NCI-H1436 treated with DMSO at 0.1 percent for 48 hours (cell line): ENCODE measurements around the gene FEN1.

ENCODE experiments used
- DNase-seq: peaks from one replicate; lab custom pipeline; 2025; lab: John Stamatoyannopoulos, UW

The FEN1 gene

DNA sequence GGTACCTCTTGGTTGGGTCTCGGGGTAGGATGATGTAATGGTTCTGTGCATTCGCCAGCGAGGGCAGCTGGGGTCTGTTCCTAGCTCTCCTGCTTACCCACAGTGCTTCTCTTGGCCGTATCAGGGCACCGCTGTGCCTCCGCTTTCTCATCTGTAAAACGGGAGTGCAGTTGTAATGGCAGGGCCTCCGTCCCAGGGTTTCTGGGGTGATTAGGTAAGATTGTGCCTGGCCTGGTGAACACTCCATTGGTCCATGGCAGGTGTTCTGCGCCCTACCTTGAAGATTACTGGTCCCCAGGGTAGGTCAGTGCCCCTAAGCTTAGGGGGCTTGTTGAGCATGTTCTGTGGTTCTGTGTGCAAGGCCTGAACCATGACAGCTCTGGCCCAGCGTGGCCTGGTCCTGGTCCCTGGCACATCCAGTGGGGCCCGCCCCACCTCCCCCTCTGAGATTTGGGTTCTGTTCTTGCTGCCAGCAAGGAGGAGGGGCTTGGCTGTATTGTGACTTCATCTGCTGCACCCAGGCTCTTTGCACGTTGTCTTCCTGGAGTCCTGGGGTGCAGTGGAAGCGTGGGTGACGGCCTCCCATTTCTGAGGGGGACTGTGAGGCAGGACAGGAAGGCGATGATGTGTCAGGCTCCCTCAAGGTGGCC, 35.4 kb upstream of the FEN1 start:
- no peak for DNase-seq

DNA sequence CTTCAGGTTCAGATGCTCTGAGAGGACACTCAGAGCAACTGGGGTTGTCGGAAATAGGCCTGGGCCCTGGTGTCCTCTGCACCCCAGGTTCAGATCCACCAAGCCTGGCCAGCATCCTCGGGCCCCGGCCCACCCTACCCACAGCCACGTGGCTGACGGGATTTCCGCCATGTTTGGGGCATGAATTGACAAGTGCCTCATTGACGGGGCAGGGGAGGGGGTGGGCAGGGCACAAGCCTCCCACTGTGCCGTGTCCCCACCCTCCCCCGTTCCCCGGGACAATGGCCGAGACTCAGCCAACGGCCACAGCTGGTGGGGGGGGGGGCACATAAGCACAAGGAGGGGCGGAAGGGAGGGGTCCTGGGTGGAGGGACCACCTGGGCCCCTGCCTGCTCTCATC, 31.8 kb upstream of the FEN1 start:
- DNase-seq, result no peak

DNA sequence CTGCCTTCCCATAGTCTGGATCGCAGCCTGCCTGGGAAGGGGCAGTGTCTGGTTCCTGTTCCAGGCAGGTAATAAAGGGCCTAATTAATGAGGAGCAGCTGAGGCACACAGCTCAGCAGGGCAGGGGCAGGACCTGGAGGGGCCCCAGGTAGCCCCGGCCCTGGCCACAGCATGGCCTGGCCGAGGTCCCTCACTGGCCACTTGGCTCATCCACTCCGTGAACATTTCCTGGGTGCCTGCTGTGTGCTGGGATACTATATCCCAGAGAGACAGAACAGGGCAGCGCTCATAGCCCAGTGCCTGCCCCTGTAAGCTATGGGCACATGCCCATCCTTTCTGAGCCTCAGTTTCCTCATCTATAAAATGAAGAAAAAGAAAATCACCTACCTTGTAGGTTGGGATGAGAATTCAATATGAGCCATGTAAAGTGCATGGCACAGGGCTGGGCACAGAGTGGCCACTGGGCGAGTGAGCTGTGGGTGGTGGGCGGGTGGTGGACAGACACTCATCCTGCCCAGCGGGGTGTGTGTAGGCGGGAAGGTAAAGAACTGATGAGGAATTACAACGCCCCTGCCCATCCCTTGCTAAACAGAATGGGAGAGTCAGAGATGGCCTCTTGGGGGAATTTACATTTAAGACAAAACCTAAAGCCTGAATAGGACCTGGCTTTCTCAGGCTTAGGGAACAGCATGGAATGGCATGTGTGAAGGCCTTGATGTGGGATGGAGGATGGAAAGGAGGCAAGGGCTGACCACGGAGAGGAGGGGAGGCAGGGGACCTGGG, 31.1 kb upstream of the FEN1 start:
- no peak for DNase-seq

DNA sequence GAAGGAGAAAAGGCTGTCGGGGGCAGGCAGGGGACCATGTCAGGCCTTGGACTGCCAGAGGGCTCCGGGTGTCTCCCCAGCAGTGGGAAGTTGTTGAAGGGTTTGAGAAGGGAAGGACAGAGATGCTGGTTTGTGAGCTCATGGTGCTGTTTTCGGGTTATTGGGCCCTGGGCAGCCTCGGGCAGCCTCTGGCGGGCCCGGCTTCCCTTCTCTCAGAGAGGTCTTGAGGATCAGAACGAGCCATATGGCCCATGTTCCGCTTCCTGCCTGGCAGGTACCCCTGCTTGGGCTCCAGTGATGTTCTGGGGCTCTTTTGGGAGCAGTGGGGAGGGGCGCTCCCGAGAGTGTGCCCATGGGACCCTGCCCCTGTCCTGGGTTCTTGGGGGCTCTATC, 30.5 kb upstream of the FEN1 start:
- no peak for DNase-seq

DNA sequence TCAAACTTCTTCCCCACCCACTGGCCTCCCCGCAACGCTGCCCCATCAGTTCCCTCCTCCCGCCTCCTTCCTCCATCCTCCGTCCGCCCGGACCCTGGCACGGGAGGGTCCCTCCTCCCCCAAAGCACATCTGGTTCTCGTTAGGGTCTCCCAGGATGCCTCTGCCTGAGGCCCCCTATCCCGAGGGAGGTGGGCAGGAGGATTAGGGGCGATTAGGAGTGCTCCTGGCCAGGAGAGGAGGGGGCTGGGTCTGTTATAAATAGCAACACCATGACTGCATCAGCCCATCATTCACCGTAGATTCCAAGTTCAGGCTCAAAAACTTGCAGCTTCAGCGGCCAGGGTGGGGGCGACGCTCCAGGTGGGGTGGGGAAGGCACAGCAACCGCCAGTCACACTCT, 29.9 kb upstream of the FEN1 start:
- no peak for DNase-seq

DNA sequence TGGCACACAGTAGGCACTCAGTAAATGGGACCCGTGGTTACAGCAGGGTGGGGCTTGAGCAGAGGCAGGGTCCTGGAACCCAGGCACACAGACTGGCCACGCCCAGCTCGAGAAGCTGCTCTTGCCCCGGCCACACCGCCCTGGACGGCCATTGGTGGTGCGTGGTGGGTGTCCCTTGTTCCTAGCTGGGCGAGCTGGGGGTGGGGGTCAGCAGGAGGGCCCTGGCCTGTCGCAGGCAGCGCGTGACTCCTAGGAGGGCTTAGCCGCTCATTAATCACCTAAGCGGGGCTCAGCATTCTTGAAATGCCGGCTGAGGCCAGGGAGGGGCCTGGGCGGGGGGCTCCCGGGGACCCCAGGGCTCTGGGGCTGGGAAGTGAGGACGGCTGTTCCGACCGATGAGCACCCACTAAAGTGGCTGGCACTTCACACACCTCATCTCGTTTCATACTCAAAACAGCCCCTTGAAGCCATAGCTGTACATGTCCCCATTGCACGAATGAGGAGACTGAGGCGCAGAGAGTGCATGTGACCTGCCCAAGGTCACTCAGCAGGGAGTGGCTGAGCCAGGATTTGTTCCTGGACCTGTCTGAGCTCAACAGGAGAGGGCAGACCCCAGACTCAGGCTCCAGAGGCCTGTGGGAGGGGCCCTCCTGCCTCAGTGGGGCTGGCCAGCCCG, 28.6 kb upstream of the FEN1 start:
- no peak for DNase-seq

DNA sequence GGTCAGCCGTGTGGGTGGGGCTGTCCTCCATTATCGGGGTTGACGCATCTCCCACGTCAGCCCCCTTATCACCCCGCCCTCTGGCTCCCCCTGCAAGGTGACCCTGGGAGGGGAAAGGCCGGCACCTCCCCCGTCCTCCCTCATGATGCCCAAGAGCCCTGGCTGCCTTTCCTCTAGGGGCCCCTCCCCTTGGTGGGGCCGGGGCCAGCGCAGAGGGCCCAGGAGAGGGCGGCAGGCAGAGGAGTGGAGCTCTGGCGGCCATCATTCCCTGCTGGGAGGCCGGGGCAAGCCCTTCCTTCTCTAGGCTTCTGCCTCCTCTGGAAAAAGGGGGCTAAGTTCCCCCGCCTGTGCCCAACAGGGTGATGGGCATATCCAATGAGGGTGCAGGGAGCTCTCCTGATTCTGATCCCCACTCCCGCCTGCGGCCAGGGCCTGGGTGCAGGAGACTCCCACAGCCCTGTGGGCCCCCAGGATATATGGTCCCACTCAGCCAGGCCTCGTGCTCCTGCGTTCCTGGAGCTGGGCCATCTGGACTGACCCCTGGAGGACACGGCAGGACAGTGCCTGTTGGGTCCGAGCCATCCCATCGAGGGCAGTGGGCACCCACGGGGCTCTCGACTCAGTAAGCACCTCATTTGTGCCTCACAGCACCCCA, 28.0 kb upstream of the FEN1 start:
- no peak for DNase-seq

DNA sequence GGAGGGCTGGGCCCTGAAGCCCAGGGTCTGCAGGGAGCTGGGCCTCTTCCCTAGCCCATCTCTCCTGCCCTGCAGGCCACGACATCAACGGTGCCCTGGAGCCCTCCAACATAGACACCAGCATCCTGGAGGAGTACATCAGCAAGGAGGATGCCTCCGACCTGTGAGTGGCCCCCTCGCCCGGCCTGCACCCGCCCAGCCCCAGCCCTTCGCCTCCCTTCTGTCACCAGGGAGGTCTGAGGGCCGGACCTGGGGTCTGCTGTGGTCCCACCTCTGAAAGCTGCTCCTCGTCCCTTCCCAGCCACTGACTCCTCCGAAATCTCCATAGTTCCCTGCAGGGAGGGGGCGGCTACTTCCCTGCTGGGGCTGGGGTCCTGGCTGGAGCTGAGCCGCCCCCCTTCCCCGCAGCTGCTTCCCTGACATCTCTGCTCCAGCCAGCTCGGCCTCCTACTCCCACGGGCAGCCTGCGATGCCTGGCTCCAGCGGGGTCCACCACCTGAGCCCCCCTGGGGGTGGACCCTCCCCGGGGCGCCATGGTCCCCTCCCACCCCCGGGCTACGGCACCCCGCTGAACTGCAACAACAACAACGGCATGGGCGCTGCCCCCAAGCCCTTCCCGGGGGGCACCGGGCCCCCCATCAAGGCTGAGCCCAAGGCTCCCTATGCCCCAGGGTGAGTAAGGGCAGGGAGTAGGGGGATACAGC, 27.0 kb upstream of the FEN1 start:
- no peak for DNase-seq

DNA sequence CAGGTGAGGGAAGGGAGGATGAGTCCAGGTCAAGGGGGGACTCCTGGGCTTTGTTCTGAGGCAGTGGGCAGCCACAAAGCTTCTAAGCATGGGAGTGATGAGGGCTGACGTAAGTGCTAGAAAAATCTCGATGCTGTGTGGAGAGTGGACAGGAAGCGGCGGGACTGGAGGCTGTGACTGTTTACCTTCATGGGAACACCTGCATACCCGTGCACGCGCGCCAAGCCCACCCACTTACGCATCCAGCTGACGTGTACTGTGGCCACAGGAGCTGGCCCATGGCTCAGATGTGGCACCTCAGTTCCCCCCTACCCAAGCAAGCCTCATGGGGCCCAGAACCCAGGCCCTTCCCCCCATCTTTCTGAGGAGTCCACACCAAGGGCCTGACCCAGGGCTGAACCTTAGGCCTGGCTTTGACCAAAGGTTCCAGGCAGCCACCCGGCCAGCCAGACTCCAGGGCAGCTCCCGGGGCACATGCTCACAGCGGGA, 26.3 kb upstream of the FEN1 start:
- no peak for DNase-seq

DNA sequence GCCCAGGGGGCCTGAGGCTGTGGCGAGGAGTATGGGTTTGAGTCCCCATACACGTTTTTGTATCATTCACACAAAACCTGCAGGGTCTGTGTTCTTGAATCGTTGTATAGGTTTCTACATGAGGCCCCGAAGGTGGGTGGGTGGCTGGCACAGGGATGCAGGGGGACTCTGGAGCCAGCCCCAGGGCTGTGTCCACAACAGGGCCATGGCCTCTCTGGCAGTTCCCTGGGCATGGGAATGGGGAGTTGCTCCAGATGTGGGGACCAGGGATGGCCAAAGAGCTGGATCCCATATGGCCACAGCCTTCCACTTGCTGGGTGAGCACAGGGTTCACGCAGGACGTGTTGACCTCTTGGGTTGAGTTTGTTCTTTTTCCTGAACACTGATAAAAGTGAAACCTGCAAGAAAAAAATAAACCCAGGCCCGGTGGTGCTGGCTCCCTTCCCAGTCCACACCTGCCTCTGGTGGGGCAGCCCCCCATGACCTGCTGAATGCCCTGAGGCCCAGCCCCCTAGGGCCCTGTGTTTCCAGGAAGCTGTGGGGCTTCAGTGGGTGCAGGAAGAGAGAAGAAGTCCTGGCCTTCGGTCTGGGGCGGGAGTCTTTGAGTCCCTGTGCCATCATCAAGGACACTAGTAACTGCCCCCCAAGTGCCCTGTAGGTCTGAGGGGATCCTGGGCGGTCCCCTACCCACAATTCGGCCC, 24.2 kb upstream of the FEN1 start:
- no peak for DNase-seq

DNA sequence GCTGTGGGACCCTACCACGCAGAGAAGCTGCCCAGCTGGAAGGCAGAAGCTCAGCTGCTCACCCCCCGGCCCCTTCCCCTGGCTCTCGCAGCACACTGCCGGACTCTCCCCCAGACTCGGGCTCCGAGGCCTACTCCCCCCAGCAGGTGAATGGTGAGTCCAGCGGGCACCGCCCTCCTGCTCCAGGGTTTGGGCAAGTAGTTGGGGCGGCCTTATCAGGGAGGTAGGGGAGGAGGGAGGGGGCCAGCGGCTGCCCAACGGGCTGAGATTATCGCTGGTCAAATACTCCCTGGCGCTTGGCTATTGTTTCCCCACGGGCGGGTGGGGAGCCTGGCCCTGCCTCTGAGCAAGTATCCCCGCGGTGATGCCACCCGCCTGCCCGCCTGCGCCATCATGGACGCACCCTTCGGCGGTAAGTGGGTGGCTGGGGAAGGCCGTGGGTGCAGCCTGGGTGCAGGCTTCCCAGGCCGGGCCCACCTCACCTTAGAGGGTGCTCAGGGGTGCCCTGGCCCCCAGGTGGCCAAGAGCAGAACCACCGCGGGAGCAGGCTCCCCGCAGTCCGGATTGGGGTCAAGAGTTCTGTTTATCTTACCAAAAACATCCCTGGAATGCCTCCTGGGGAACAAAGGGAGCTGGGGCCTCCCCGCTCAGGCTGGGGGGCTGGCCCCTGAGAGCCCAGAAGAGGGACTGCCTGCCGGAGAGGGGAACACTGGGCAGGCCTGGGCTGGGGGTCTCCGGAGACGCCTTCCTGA, 23.4 kb upstream of the FEN1 start:
- DNase-seq, result no peak

DNA sequence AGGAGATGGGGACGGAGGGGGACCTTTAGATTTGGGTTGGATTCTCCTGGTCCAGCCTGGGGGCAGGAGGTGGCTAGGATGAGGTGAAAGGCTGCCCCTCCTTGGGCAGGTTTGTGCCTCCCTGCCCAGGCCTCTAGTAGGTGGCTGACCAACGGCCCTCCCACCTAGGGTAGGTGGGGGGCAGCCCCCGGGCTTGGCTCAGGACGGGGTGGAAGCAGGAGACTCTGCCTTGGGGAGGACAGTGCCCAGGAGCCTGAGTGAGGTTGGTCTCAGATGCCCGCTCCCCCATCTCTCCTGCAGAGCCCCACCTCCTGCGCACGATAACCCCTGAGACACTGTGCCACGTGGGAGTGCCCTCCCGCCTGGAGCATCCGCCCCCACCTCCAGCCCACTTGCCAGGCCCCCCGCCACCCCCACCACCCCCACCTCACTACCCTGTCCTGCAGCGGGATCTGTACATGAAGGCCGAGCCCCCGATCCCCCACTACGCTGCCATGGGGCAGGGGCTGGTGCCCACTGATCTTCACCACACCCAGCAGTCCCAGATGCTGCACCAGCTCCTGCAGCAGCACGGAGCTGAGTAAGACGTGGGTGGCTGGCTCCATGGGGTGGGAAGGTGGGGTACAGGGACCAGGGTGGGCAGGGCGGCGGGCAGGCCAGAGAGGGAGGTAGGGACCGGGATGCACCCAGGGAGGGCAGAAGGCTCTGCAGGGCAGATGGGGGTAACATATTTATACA, 22.6 kb upstream of the FEN1 start:
- no peak for DNase-seq

DNA sequence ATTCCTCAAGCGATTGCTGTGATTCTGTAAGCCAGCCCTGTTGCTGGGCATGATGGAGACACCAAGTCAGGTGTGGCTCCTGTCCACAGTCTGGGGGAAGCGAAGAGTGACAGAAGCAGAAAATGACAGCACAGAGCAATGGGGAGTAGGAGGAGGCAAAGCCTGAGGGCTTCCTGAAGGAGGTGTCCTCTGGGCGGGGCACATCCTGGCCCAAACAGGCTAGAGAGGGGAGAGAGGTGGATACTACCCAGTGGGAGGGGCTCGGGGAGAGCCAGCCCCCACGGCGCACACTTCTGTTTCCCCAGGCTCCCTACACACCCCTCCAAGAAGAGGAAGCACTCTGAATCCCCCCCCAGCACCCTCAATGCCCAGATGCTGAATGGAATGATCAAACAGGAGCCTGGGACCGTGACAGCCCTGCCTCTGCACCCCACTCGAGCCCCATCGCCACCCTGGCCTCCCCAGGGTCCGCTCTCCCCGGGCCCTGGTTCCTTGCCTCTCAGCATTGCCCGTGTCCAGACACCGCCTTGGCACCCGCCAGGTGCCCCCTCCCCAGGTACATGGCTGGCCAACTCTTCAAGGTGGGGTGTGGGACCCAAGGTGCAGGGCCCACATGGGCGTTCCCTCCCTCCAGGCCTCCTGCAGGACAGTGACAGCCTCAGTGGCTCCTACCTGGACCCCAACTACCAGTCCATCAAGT, 21.4 kb upstream of the FEN1 start:
- DNase-seq, result no peak

DNA sequence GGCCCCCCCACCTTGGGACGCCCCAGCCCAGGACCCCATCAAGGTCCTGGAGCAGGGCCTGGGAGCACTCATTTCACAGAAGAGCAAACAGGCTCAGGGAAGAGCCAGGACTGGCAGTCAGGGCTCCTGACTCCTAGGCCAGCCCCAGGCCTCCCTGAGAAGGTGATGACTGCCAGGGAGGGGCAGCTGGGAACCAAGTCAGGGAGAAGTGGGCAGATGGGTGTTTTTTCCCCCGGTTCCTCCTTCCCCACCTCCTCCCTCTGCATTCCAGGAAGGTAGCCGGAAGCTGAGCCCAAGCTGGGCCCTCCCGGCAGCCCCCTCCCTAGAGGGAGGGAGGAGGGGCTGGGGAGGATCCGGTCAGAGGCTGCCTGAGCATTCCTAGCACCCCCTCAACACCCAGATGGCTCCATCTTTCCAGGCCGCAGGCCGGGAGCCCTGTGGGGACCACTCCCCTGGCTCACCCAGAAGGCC, 20.7 kb upstream of the FEN1 start:
- no peak for DNase-seq

DNA sequence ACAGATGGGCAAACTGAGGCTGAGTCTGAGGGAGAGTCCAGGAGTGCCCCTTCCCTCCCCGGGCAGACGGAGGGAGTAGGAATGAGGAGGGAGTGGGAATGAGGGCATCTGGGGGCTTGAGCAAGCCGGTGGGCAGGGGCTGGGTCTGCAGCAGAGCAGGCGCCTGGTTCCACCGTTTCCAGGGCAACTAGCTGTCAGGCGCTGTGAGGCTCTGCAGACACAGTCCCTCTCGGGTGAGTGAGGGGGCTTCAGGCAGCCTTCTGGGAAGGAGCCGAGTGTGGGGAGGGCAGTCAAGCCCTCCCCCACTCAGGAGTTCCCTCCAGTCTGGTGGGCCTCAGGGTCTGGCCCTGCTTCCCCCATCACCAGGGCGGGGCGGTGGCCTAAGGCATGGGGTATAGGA, 19.4 kb upstream of the FEN1 start:
- no peak for DNase-seq

DNA sequence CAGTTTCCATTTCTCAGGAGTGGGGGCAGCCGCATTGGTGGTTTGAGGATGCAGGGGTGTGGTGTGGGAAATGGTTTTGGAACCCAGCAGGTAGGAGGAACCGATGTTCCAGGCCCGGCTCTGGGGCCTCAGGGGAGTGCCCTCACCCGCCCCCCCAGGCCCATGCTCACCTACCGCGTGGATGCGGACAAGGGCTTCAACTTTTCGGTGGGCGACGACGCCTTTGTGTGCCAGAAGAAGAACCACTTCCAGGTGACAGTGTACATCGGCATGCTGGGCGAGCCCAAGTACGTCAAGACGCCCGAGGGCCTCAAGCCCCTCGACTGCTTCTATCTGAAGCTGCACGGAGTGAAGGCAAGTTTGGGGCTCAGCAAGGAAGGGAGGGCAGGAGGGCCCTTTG, 18.9 kb upstream of the FEN1 start:
- no peak for DNase-seq

DNA sequence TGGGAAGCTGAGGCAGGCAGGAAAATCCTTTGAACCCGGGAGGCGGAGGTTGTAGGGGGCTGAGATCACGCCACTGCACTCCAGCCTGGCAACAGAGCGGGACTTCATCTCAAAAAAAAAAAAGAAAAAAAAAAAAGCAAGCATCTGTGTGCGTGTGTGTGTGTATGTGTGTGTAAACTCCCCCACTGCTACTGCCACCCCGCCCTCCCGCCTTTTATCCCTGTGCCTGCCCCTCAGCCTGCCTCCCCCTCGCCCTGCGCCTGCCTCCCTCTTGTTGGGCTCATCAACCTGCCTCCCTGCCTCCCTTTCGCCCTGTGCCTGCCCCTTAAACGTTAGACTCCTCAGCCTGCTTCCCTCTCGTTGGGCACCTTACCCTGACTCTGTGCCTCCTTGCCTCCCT, 18.3 kb upstream of the FEN1 start:
- no peak for DNase-seq

DNA sequence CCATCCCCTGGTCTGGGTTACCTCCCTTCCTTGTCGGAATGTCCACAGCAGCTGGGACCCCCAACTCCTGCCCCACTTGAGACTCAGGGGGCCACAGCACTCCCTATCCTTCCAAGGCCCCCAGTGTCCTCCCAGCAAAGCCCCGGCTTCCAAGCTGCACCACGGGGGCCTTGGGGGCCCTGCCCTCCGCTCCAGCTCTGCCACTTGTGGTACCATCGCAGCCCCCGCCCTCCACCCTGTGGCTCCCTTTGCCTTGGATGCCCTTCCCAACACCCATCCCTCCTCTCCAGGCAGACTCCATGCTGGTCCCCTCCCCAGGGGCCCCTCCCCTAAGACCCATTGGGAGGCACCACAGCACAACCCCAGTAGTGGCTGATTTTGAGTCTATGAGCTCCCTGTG, 17.6 kb upstream of the FEN1 start:
- no peak for DNase-seq
